PC-9 (cell line): Measurements from ENCODE around the gene LAX1. TPM values are rescaled to one million over a fixed set of nuclear protein-coding genes. Genes with fewer than 3 reads are reported as not detected.

ENCODE experiments used
- BruUV-seq: library from RNA; stranded (reverse); fragments of 400-500 nt; replicated peaks from 2 replicates; lab custom pipeline; 2021; lab: Mats Ljungman, UMichigan
- CTCF ChIA-PET: fragments of 300-600 bp; sonication (Branson Sonifier 250); formaldehyde crosslinking; loops from one replicate; lab custom pipeline; 2022; ENCODE audit warnings: antibody characterized with exemption; lab: Charles Lee
- POLR2A ChIA-PET: fragments of 300-600 bp; sonication (Branson Sonifier 250); formaldehyde crosslinking; loops from one replicate; lab custom pipeline; 2022; ENCODE audit warnings: antibody characterized with exemption; ENCODE audit not compliant: unreplicated experiment; lab: Charles Lee
- DNase-seq, 2 experiments: peaks; one replicate each; pipeline versions ENCODE4 v3.0.0 to v3.0.0-alpha.2; 2015 to 2022; ENCODE audit warnings: mixed read lengths in 1 of 2
- H2AFZ ChIP-seq: fragments of 200-600 bp; sonication (generic); 2 replicates; pipeline ENCODE4 v1.8.1; 2017; ENCODE audit warnings: antibody characterized with exemption
- H3F3A ChIP-seq: fragments of 200-600 bp; sonication (generic); 2 replicates; pipeline ENCODE4 v1.8.1; 2017; ENCODE audit warnings: antibody characterized with exemption, mild to moderate bottlenecking, low read depth; ENCODE audit not compliant: insufficient read depth
- H3K27ac ChIP-seq: fragments of 200-600 bp; sonication (generic); 2 replicates; pipeline ENCODE4 v1.6.1; 2016; ENCODE audit warnings: mixed run types
- H3K27me3 ChIP-seq: fragments of 200-600 bp; sonication (generic); 2 replicates; pipeline ENCODE4 v1.6.1; 2016; ENCODE audit warnings: low read depth, mixed run types; ENCODE audit not compliant: insufficient read depth
- H3K36me3 ChIP-seq: fragments of 200-600 bp; sonication (generic); 2 replicates; pipeline ENCODE4 v1.6.1; 2016; ENCODE audit warnings: low read depth, mixed run types
- H3K4me1 ChIP-seq: fragments of 200-600 bp; sonication (generic); replicated peaks from 2 replicates; pipeline ENCODE4 v1.6.1; 2016; ENCODE audit warnings: mixed run types; ENCODE audit not compliant: insufficient read depth
- H3K4me2 ChIP-seq: fragments of 200-600 bp; sonication (generic); 2 replicates; pipeline ENCODE4 v1.6.1; 2017; ENCODE audit warnings: mixed run types
- H3K4me3 ChIP-seq: fragments of 200-600 bp; sonication (generic); 2 replicates; pipeline ENCODE4 v1.6.1; 2016; ENCODE audit warnings: mixed run types
- H3K79me2 ChIP-seq: fragments of 200-600 bp; sonication (generic); 2 replicates; pipeline ENCODE4 v1.6.1; 2017; ENCODE audit warnings: low read depth, mixed run types
- H3K9me2 ChIP-seq: fragments of 200-600 bp; sonication (generic); 2 replicates; pipeline ENCODE4 v1.8.1; 2017; ENCODE audit warnings: mild to moderate bottlenecking; ENCODE audit not compliant: insufficient read depth
- H3K9me3 ChIP-seq: fragments of 200-600 bp; sonication (generic); 2 replicates; pipeline ENCODE4 v1.8.1; 2016; ENCODE audit warnings: low read depth; ENCODE audit not compliant: insufficient read depth
- H4K20me1 ChIP-seq: fragments of 200-600 bp; sonication (generic); 2 replicates; pipeline ENCODE4 v1.8.1; 2017; ENCODE audit not compliant: insufficient read depth
- CTCF ChIP-seq: fragments of 200-600 bp; sonication (generic); conservative IDR thresholded peaks from 2 replicates; pipeline ENCODE4 v1.6.1; 2017; ENCODE audit warnings: mixed run types, antibody characterized with exemption, mild to moderate bottlenecking, moderate library complexity
- EZH2 ChIP-seq: fragments of 200-600 bp; sonication (generic); IDR thresholded peaks from 2 replicates; pipeline ENCODE4 v1.8.0; 2017; ENCODE audit warnings: antibody characterized with exemption, low read depth
- intact Hi-C: fragments of 100-400 bp; cut with micrococcal nuclease; formaldehyde crosslinking; loops from one replicate; pipeline ENCODE4 v1.10.0; 2022; ENCODE audit not compliant: unreplicated experiment
- total RNA-seq: library from RNA; stranded (reverse); gene quantifications from 2 replicates; pipeline ENCODE4 v1.2.3, GENCODE V29; 2021

LAX1 gene
- total RNA-seq, 1 experiment from 2014 or later, result not detected

DNA sequence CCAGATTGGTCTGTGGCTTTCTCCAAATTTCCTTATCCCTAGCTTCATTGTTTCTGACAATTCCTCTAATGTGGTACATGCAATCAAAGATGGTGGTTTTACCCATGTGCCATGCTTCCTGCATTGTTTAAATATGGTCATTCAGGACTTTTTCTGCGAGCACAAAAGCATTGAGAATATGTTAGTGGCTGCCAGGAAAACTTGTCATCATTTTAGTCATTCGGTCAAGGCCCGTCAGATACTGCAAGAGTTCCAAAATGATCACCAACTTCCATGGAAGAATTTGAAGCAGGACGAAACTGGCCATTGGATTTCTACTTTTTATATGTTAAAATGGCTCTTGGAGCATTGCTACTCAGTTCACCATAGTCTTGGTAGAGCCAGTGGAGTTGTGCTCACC is 34.2 kb downstream of the LAX1 start:
- H3K36me3 ChIP-seq, result peaks cover 62% of the 10 kb centered on the region
- H2AFZ ChIP-seq, result no peak overlapping the region
- H3K27ac ChIP-seq, result no peak overlapping the region
- BruUV-seq, result no TSS peak
- peaks cover 21% of the 10 kb centered on the region; the same call in 1 of the 2 replicates for H3F3A ChIP-seq
- H3K4me2 ChIP-seq, result no peak overlapping the region
- no peak for DNase-seq
- no peaks in the 10 kb centered on the region for H3K9me3 ChIP-seq
- peaks cover 83% of the 10 kb centered on the region for H3K79me2 ChIP-seq
- H3K9me2 ChIP-seq, result no peaks in the 10 kb centered on the region
- intact Hi-C loops, result no loop called here
- no peak for TF ChIP-seq EZH2
- TF ChIP-seq CTCF, result no peak
- no peaks in the 10 kb centered on the region for H3K27me3 ChIP-seq
- CTCF ChIA-PET, result no interaction called here
- H3K4me3 ChIP-seq, result no peak overlapping the region
- POLR2A ChIA-PET, result no interaction called here
- peaks cover 72% of the 10 kb centered on the region for H4K20me1 ChIP-seq
- H3K4me1 ChIP-seq, result peaks cover 16% of the 10 kb centered on the region

- Histone ChIP-seq H3K9me3 (no peaks in the 10 kb centered on the region), H3K4me3 (no peak overlapping the region), H3K4me1 (peaks cover 13% of the 10 kb centered on the region), H2AFZ (no peak overlapping the region), H3K79me2 (peaks cover 91% of the 10 kb centered on the region), H3K4me2 (peak overlapping the region; percentile 9; the same call in 1 of the 2 replicates), H3K36me3 (peaks cover 62% of the 10 kb centered on the region), H3F3A (peaks cover 17% of the 10 kb centered on the region; the same call in 1 of the 2 replicates), H3K27me3 (no peaks in the 10 kb centered on the region), H3K9me2 (no peaks in the 10 kb centered on the region), H3K27ac (no peak overlapping the region), H4K20me1 (peaks cover 80% of the 10 kb centered on the region)
- no TSS peak for BruUV-seq
- DNase-seq, result no peak
- intact Hi-C loops, result no loop called here
- TF ChIP-seq CTCF (no peak), EZH2 (no peak)
- ChIA-PET CTCF (no interaction called here), POLR2A (interaction anchor here (0.7 kb wide), 3 partner anchors 88 to 731 kb away, joined by 4 to 5 read pairs (median 5); no protein-coding TSS in a partner anchor)
These were observed 35.0 kb downstream of the LAX1 start for GRCh38 chr1:203799971-203800370.

DNA sequence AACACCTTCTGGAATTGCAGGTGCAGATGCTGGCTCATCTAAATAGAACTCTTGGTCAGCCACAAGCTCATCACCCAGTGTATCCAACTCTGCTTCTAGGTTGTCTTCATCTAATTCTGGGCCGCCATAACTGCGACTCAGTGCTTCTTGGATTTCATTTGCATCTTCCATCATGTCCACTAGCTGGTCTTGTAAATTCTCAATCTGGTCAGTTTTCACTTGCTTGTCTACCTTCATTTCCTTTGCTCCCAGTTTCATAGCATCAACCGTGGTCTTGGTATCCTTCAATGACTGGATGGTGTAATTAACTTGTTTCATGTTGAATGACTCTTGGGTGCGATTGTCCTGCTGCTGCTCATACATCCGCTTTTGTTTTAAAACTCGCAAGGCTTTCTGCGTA is 40.7 kb downstream of the LAX1 start:
- no peak for TF ChIP-seq EZH2
- TF ChIP-seq CTCF, result no peak
- POLR2A ChIA-PET, result interaction anchor here (0.6 kb wide), 1 partner anchor 40 kb away, joined by 4 read pairs; no protein-coding TSS in a partner anchor
- Histone ChIP-seq H3K79me2 (peaks cover 91% of the 10 kb centered on the region), H3K9me3 (no peaks in the 10 kb centered on the region), H2AFZ (no peak overlapping the region), H3K4me2 (no peak overlapping the region), H3F3A (peaks cover 15% of the 10 kb centered on the region; the same call in 1 of the 2 replicates), H3K9me2 (no peaks in the 10 kb centered on the region), H3K27me3 (no peaks in the 10 kb centered on the region), H3K4me3 (no peak overlapping the region), H3K4me1 (no peaks in the 10 kb centered on the region), H4K20me1 (peaks cover 80% of the 10 kb centered on the region), H3K36me3 (peaks cover 46% of the 10 kb centered on the region), H3K27ac (no peak overlapping the region)
- DNase-seq, result no peak
- BruUV-seq, result no TSS peak
- CTCF ChIA-PET, result no interaction called here
- intact Hi-C loops, result no loop called here
